Fibroblast of the aortic adventitia (primary cell): ENCODE data around the gene ITGA6. TPM values are rescaled to one million over a fixed set of nuclear protein-coding genes. Genes with fewer than 3 reads are reported as not detected.

Experiments
- DNase-seq: peaks from one replicate; pipeline ENCODE4 v3.0.0-alpha.2; 2010; ENCODE audit warnings: low read depth
- H3K4me3 ChIP-seq: 2 replicates; pipeline ENCODE4 v1.5.1; 2011; ENCODE audit warnings: low read depth, mild to moderate bottlenecking, control low read depth, low read length, moderate library complexity
- total RNA-seq: library from RNA; depleted of rRNA; stranded (reverse); fragments of >200 nt; gene quantifications from 2 replicates; pipeline ENCODE4 v1.2.3, GENCODE V29; 2012; ENCODE audit warnings: low replicate concordance
- TF ChIP-seq, protein P1 (sequence below): IDR thresholded peaks from 2 replicates; pipeline ENCODE4 v1.5.1; 2011; ENCODE audit warnings: mild to moderate bottlenecking, low read length, control low read depth, inconsistent platforms; ENCODE audit not compliant: insufficient read depth

ITGA6 gene
- total RNA-seq, 1 donor, result 29.1 TPM

DNA sequence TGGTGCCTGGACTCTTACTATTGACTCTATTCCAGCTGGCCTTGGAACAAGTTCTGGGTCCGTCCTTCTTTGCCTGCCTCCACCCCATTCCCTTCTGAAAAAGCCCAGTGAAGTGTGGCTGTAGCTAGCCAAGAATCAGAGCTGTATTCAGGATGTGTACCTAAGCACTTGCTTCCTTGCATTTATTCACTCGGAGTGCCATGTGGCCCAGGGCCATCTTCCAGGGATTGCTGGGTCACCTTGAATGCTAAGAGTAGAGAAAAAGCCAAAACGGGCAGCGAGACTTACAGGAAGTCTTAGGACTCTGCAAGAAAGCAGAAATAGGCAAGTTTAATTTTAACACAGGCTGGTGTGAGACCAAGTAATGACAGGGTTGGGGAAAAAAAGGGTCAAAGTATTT is 4.1 kb downstream of the ITGA6 start:
- no peak overlapping the region for H3K4me3 ChIP-seq
- TF ChIP-seq, protein P1, sequence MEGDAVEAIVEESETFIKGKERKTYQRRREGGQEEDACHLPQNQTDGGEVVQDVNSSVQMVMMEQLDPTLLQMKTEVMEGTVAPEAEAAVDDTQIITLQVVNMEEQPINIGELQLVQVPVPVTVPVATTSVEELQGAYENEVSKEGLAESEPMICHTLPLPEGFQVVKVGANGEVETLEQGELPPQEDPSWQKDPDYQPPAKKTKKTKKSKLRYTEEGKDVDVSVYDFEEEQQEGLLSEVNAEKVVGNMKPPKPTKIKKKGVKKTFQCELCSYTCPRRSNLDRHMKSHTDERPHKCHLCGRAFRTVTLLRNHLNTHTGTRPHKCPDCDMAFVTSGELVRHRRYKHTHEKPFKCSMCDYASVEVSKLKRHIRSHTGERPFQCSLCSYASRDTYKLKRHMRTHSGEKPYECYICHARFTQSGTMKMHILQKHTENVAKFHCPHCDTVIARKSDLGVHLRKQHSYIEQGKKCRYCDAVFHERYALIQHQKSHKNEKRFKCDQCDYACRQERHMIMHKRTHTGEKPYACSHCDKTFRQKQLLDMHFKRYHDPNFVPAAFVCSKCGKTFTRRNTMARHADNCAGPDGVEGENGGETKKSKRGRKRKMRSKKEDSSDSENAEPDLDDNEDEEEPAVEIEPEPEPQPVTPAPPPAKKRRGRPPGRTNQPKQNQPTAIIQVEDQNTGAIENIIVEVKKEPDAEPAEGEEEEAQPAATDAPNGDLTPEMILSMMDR, result no peak
- DNase-seq, result no peak

DNA sequence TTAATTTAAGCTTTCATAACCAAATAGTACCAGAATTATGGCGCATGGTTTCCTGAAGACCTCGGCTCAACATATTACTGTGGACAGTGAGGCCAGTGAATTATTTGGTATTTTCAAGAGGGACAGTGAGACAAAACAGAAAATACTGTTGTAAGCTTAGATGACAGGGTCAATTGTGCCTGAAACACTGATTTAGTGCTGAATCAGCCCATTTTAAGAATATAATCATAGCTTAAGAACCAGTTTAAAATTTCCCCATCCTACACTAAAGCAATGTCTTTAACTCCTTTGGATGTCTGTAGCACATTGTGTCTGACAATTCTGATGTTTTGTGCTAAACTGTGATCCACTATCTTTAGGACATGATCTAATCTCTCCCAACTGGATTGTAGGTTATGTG is 4.6 kb downstream of the ITGA6 start:
- no peak overlapping the region for H3K4me3 ChIP-seq
- no peak for DNase-seq
- TF ChIP-seq, protein P1, result no peak

DNA sequence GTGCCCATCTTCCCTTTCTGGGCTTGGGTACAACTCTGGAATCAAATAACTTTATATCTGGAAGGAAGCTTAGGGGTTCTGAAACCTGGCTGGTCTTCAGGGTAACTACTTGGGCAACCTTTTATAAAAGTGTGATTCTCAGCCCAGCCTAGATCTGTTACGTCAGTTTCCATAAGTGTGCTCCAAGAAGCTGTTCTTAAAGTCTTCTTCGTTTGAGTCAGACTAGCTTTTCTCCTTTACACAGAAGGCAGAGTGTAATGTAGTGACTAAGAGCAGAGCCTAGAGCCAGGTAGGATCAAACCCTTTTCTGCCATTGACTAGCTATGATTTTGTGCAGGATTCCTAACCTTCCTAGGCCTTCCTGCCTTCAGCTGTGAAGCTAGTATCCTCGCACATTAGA is 5.8 kb downstream of the ITGA6 start:
- no peak for DNase-seq
- no peak overlapping the region for H3K4me3 ChIP-seq
- TF ChIP-seq, protein P1, result no peak

DNA sequence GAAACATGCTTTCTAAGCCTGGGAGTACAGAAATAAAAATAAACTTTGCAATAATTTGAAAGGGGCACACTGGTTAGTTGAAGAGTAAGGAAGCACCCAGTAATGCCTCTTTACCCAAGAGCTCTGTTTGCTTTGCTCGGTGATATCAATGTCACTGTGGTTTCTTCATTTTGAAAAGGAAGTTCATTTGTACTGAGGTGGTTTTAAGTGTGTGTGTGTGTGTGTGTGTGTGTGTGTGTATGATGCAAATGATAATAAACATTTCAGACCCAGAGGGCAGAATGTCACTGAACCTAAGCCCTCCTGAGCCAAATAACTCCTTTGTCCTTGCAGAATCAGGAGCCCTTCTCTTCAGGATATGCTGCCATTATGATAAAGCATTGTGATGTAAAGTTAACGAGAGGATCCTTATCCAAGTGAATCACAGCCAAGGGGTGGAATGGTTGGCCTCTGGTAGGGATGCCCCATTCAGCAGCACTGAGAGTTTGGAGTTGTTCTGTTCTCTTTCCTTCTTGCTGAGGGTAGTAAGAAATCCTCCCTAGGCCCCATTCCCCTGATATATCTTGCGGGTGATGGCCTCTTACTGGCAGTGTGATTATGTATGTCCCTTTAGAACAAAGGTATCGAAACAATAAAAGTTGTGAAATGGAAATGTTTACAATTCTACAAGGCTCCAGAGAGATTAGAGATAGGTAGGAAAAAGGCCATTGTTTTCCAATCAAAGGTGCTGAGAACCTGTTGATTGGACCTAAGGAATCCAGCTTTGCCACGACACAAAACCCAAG is 7.6 kb downstream of the ITGA6 start:
- TF ChIP-seq, protein P1, result no peak
- no peak overlapping the region for H3K4me3 ChIP-seq
- no peak for DNase-seq

DNA sequence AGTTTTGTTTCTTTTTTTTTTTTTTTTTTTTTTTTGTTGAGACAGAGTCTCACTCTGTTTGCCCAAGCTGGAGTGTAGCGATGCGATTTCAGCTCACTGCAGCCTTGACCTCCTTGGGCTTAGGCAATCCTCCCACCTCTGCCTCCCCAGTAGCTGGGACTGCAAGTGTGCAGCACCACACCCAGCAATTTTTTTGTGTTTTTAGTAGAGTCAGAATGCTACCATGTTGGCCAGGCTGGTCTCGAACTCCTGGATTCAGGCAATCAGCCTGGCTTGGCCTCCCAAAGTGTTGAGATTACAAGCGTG is 8.2 kb downstream of the ITGA6 start:
- TF ChIP-seq, protein P1, result no peak

DNA sequence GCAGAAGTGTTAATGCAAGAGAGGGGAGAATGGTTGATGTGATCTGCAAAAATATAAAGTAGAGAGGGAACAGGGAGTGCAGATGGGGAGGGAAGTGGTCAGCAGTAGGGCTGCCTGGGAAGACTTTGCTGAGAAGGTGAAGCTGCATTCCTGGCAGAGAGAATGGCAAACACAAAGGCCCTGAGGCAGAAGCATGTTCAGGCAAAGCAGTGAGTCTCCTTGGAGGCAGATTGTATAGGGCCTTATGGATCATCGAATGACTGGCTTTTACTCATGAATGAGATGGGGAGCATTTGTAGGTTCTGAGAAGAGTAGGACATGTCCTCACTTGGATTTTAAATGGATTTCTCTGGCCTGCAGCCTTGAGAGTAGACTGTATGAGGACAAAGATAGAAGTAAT is 9.5 kb downstream of the ITGA6 start:
- no peak overlapping the region for H3K4me3 ChIP-seq
- TF ChIP-seq, protein P1, result no peak
- no peak for DNase-seq

More for the DNA sequence above, 8.2 kb downstream of the ITGA6 start:
- no peak for DNase-seq
- H3K4me3 ChIP-seq, result no peak overlapping the region
